ENCODE results near the gene TK2.

DNA sequence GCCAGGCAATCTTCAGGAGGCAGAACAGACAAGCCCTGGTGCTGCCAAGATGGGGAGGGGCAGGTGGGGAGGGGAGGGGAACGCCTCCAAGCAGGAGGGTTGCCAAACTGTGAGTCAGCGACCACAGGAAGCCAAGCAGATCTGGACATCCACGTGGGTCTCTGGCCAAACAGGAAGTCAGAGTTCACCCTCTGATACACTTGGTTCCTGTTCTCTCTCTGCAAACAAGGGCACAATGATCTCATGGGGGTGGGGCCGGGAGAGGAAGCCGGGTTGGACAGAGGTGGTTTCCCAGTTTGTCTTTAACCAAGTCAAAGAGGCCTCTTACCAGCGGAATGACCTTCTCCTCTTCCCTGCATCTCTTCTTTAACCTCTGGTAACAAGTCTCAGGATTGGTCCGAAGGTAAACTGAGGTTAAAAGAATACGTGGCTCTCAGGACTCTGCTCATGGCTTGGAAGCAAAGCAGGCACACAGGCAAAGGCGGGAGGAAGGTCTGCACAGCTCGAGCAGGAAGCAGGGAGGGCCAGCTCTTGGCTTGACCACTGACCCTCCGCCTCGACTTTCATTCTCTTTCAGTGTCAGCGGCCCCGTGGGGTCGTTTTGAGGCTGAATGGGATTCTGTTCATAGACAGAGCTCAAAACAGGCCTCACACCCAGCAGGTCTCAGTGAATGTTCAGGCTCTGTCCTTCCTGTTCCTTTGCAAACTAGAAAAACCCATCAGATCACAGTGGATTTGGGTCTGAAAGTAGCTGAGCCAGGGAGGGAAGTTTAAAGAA lies 32.9 kb downstream of the TK2 start:
- TF ChIP-seq, protein P1, sequence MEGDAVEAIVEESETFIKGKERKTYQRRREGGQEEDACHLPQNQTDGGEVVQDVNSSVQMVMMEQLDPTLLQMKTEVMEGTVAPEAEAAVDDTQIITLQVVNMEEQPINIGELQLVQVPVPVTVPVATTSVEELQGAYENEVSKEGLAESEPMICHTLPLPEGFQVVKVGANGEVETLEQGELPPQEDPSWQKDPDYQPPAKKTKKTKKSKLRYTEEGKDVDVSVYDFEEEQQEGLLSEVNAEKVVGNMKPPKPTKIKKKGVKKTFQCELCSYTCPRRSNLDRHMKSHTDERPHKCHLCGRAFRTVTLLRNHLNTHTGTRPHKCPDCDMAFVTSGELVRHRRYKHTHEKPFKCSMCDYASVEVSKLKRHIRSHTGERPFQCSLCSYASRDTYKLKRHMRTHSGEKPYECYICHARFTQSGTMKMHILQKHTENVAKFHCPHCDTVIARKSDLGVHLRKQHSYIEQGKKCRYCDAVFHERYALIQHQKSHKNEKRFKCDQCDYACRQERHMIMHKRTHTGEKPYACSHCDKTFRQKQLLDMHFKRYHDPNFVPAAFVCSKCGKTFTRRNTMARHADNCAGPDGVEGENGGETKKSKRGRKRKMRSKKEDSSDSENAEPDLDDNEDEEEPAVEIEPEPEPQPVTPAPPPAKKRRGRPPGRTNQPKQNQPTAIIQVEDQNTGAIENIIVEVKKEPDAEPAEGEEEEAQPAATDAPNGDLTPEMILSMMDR (conservative IDR thresholded peaks at IDR 0.05 in 1 of 2, IDR thresholded peaks at IDR 0.05 in 1 of 2; ENCODE audit: low read depth in 1 of 2, low read length in 2 of 2) = no peak
- TF ChIP-seq EZH2 (IDR thresholded peaks at IDR 0.05; ENCODE audit: low read length, missing control alignments) = no peak

Data from fibroblast of lung (primary cell).